Endothelial cell of umbilical vein (primary cell): Measurements from ENCODE around the gene PRAMEF1. TPM values are rescaled to one million over a fixed set of nuclear protein-coding genes. Genes with fewer than 3 reads are reported as not detected.
"Not testable (repeated sequence)": the region's sequence is repeated elsewhere in the genome, so short reads cannot be mapped to it uniquely, and the experiment has no call there.

Source experiments
- BruUV-seq: library from RNA; stranded (reverse); fragments of 400-500 nt; replicated peaks from 2 replicates; lab custom pipeline; 2021; lab: Mats Ljungman, UMichigan
- CTCF ChIA-PET: fragments of 300-600, 350-600 bp; sonication (Branson Sonifier 250); formaldehyde crosslinking; loops from one replicate; lab custom pipeline; 2021; ENCODE audit warnings: antibody characterized with exemption, inconsistent platforms; lab: Charles Lee
- POLR2A ChIA-PET: fragments of 300-600, 350-600 bp; sonication (Branson Sonifier 250); formaldehyde crosslinking; loops from one replicate; lab custom pipeline; 2021; ENCODE audit warnings: antibody characterized with exemption, inconsistent platforms; lab: Charles Lee
- DNase-seq: peaks from one replicate; pipeline ENCODE4 v3.0.0-alpha.2; 2011; ENCODE audit warnings: low read depth, low spot score
- FAIRE-seq: peaks from 2 replicates; lab custom pipeline; 2011; peaks lifted over from hg19 to GRCh38; lab: Jason Lieb, UNC
- H2AFZ ChIP-seq: 2 replicates; pipeline ENCODE4 v1.6.0; 2012; ENCODE audit warnings: low read depth, low read length, control low read depth, inconsistent platforms
- H3K27ac ChIP-seq: 2 replicates; pipeline ENCODE4 v1.5.1; 2011; ENCODE audit warnings: low read depth, mild to moderate bottlenecking, control low read depth, low read length, moderate library complexity; ENCODE audit not compliant: insufficient read depth
- H3K27me3 ChIP-seq, 2 experiments: 2 replicates each; pipeline versions ENCODE4 v1.6.0 to v1.6.1; 2011; ENCODE audit warnings: low read length in 2 of 2, mixed read lengths in 1 of 2; ENCODE audit not compliant: control insufficient read depth in 2 of 2, insufficient read depth in 2 of 2
- H3K36me3 ChIP-seq, 2 experiments: 2 replicates in 1 of 2; 3 replicates in 1 of 2; pipeline ENCODE4 v1.5.1; 2011; ENCODE audit warnings: low read length in 2 of 2, mild to moderate bottlenecking in 1 of 2, moderate library complexity in 1 of 2; ENCODE audit not compliant: control insufficient read depth in 2 of 2, insufficient read depth in 2 of 2; ENCODE audit errors: extremely low read depth in 1 of 2
- H3K4me1 ChIP-seq: 3 replicates; pipeline ENCODE4 v1.5.1; 2011; ENCODE audit warnings: mild to moderate bottlenecking, low read length; ENCODE audit not compliant: control insufficient read depth, insufficient read depth; ENCODE audit errors: extremely low read depth
- H3K4me2 ChIP-seq: 2 replicates; pipeline ENCODE4 v1.6.1; 2011; ENCODE audit warnings: low read length, control low read depth, mixed read lengths; ENCODE audit not compliant: insufficient read depth
- H3K4me3 ChIP-seq, 3 experiments: fragments of 200-600 bp in 1 of 3; sonication (generic), shearing (Covaris generic) in 1 of 3; replicated peaks in 1 of 3; 2 replicates each; pipeline ENCODE4 v1.5.1; 2011 to 2016; ENCODE audit warnings: control low read depth in 3 of 3, low read length in 3 of 3, mild to moderate bottlenecking in 2 of 3, inconsistent platforms in 1 of 3, low read depth in 1 of 3, moderate library complexity in 1 of 3; ENCODE audit not compliant: insufficient read depth in 1 of 3
- H3K79me2 ChIP-seq: 2 replicates; pipeline ENCODE4 v1.6.0; 2012; ENCODE audit warnings: low read length, inconsistent platforms; ENCODE audit not compliant: control insufficient read depth, insufficient read depth
- H3K9ac ChIP-seq: replicated peaks from 2 replicates; pipeline ENCODE3; 2011; ENCODE audit warnings: low read length, control low read depth; ENCODE audit not compliant: insufficient read depth; ENCODE audit errors: extremely low read depth
- H3K9me1 ChIP-seq: replicated peaks from 3 replicates; pipeline ENCODE4 v1.6.0; 2011; ENCODE audit warnings: mild to moderate bottlenecking, low read length; ENCODE audit not compliant: control insufficient read depth, insufficient read depth; ENCODE audit errors: extremely low read depth
- H3K9me3 ChIP-seq: replicated peaks from 2 replicates; pipeline ENCODE4 v1.5.1; 2012; ENCODE audit warnings: low read length, inconsistent platforms; ENCODE audit not compliant: control insufficient read depth, insufficient read depth
- H4K20me1 ChIP-seq: replicated peaks from 2 replicates; pipeline ENCODE3; 2011; ENCODE audit warnings: mild to moderate bottlenecking, low read length; ENCODE audit not compliant: control insufficient read depth, insufficient read depth; ENCODE audit errors: extremely low read depth
- dilution Hi-C: fragments of 300-500 bp; cut with MboI; formaldehyde crosslinking; loops from one replicate; pipeline ENCODE4 v1.15.0; 2019; ENCODE audit warnings: low sequenced_read_pairs; ENCODE audit not compliant: extremely low pct_ligation_motif_present
- intact Hi-C: fragments of 100-400 bp; cut with micrococcal nuclease; formaldehyde crosslinking; loops from one replicate; pipeline ENCODE4 v1.10.0; 2022
- polyA plus RNA-seq, 4 experiments: library from polyadenylated mRNA; depleted of rRNA in 3 of 4; stranded (reverse) in 3 of 4; unstranded in 1 of 4; fragments of >200 nt; gene quantifications; 2 replicates each; pipeline versions ENCODE4 v1.2.1 to v1.2.3, GENCODE V29; 2011 to 2012; ENCODE audit warnings: missing spikeins in 1 of 4
- total RNA-seq: library from RNA; stranded (reverse); gene quantifications from 2 replicates; pipeline ENCODE4 v1.2.3, GENCODE V29; 2021

The PRAMEF1 gene
- total and polyA plus RNA-seq, 2 donors (not counting 3 experiments of a cell fraction or from before 2014, with no cell fraction given), result not detected

DNA sequence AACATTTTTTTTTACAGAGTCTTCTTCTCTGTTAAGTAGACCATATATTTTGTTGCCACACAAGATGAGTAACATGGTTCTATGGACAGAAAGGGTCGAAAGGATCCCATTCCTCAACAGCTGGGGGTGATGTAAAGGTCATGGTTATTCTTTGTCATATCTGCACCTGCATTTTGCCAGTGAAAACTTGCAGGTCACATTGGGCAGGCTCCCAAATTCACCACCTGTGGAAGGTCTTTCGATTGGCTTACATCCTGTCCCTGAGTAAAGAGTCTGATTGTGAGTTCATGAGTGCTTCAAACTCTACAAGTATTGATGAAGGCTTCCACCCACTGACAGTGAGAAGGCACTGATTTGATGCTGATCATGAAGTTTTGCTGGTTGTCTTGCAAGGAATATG is 42.1 kb downstream of the PRAMEF1 start:
- FAIRE-seq, H3K79me2 ChIP-seq, H3K9me3 ChIP-seq, intact Hi-C loops, H3K4me1 ChIP-seq, H3K27ac ChIP-seq, H3K9ac ChIP-seq, CTCF ChIA-PET, H3K27me3 ChIP-seq, dilution Hi-C loops, DNase-seq, H3K9me1 ChIP-seq, H4K20me1 ChIP-seq, BruUV-seq, H3K36me3 ChIP-seq, H3K4me3 ChIP-seq, H2AFZ ChIP-seq, H3K4me2 ChIP-seq, POLR2A ChIA-PET: not testable (repeated sequence)

Other genes with a start within 250 kb of the PRAMEF1 start
- 54.3 and 75.2 TPM in 2 replicates for gene DHRS3, start 173.2 kb upstream of the PRAMEF1 start, total RNA-seq
- gene DHRS3, start 173.2 kb upstream of the PRAMEF1 start, polyA plus RNA-seq, result 54.3 and 58.4 TPM in 2 replicates
- not detected in 2 replicates for gene AADACL4, start 147.3 kb upstream of the PRAMEF1 start, total RNA-seq
- not detected in 2 replicates for gene AADACL4, start 147.3 kb upstream of the PRAMEF1 start, polyA plus RNA-seq
- not detected in 2 replicates for gene AADACL3, start 75.3 kb upstream of the PRAMEF1 start, total RNA-seq
- gene AADACL3, start 75.3 kb upstream of the PRAMEF1 start, polyA plus RNA-seq, result not detected in 2 replicates
- gene CFAP107, start 45.2 kb upstream of the PRAMEF1 start, total RNA-seq, result not detected in 2 replicates
- not detected in 2 replicates for gene CFAP107, start 45.2 kb upstream of the PRAMEF1 start, polyA plus RNA-seq
- not detected in 2 replicates for gene PRAMEF12, start 17.7 kb upstream of the PRAMEF1 start, total RNA-seq
- not detected in 2 replicates for gene PRAMEF12, start 17.7 kb upstream of the PRAMEF1 start, polyA plus RNA-seq
- gene PRAMEF11, start 40.0 kb downstream of the PRAMEF1 start, total RNA-seq, result not detected in 2 replicates
- gene PRAMEF11, start 40.0 kb downstream of the PRAMEF1 start, polyA plus RNA-seq, result not detected in 2 replicates
- not detected in 2 replicates for gene HNRNPCL1, start 57.3 kb downstream of the PRAMEF1 start, total RNA-seq
- gene HNRNPCL1, start 57.3 kb downstream of the PRAMEF1 start, polyA plus RNA-seq, result not detected in 2 replicates
- gene PRAMEF2, start 65.7 kb downstream of the PRAMEF1 start, total RNA-seq, result not detected in 2 replicates
- not detected in 2 replicates for gene PRAMEF2, start 65.7 kb downstream of the PRAMEF1 start, polyA plus RNA-seq
- gene PRAMEF4, start 94.8 kb downstream of the PRAMEF1 start, total RNA-seq, result not detected in 2 replicates
- gene PRAMEF4, start 94.8 kb downstream of the PRAMEF1 start, polyA plus RNA-seq, result not detected in 2 replicates
- not detected in 2 replicates for gene PRAMEF10, start 106.9 kb downstream of the PRAMEF1 start, total RNA-seq
- not detected in 2 replicates for gene PRAMEF10, start 106.9 kb downstream of the PRAMEF1 start, polyA plus RNA-seq
- not detected in 2 replicates for gene PRAMEF7, start 125.2 kb downstream of the PRAMEF1 start, total RNA-seq
- not detected in 2 replicates for gene PRAMEF7, start 125.2 kb downstream of the PRAMEF1 start, polyA plus RNA-seq
- not detected in 2 replicates for gene PRAMEF6, start 156.2 kb downstream of the PRAMEF1 start, total RNA-seq
- not detected in 2 replicates for gene PRAMEF6, start 156.2 kb downstream of the PRAMEF1 start, polyA plus RNA-seq